HEK293T (cell line): ENCODE data around the gene ZBTB20.

Experiments
- NFRKB ChIP-seq: fragments of 450-650 bp; IDR thresholded peaks from 2 replicates; pipeline ENCODE4 v1.6.1; 2016; ENCODE audit warnings: mild to moderate bottlenecking, moderate library complexity
- SUZ12 ChIP-seq: fragments of 450-650 bp; IDR thresholded peaks from 2 replicates; pipeline ENCODE4 v1.6.1; 2016; ENCODE audit warnings: mild to moderate bottlenecking
- ZNF384 ChIP-seq: fragments of 450-650 bp; IDR thresholded peaks from 2 replicates; pipeline ENCODE4 v1.6.1; 2016

GRCh38 chr3:115148142-115148790, 1.2 kb upstream of the ZBTB20 start:
- TF ChIP-seq ZNF384 (no peak), SUZ12 (no peak), NFRKB (no peak)
